ENCODE measurements around the gene NRXN3. TPM values are rescaled to one million over a fixed set of nuclear protein-coding genes. Genes with fewer than 3 reads are reported as not detected.

NRXN3 gene
- total RNA-seq, 1 donor from 2014 or later, result 35.6 TPM

GRCh38 chr14:78721756-78722480, 551.7 kb downstream of the NRXN3 start:
- DNase-seq, result no peak

- DNase-seq, result no peak
These were observed 554.9 kb downstream of the NRXN3 start for GRCh38 chr14:78725086-78725485.

GRCh38 chr14:78737116-78737515, 566.9 kb downstream of the NRXN3 start:
- no peak for DNase-seq

GRCh38 chr14:78737601-78738000, 567.4 kb downstream of the NRXN3 start:
- no peak for DNase-seq

- DNase-seq, result no peak
These were observed 576.0 kb downstream of the NRXN3 start for GRCh38 chr14:78746086-78746595.

GRCh38 chr14:78747813-78748212, 577.6 kb downstream of the NRXN3 start:
- no peak for DNase-seq

DNA sequence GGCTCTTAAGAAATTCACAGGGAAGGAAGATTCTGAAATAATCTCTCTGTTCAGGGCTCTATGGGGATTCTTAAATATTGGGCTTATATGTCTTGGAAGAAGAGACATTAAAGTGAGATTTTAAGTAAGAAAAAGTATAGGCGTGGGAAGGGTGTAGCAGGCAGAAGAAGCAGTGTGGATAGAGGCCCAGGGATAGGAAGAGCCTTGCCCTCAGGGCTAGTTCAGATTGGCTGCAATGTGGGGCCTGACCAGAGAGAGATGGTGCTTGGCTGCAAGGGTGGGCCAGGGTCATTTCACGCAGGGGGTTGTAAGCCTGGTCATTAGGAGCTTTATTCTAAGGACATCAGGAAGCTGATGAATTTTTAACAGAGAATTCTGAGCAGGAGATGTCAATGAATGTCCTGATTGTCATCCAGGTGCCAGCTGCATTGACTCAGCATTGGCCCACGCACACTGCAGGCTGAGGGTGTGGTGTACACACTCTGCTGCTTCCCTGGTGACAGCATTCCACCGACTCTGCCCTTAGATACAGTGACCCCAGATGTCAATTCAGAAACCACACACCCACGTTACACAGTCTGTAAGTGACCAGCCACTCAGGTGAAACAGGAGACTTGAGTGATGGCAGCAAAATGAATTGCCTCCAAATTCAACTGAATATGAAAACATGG, 582.5 kb downstream of the NRXN3 start:
- no peak for DNase-seq

- DNase-seq, result no peak
These were observed 583.9 kb downstream of the NRXN3 start for GRCh38 chr14:78754059-78754458.

GRCh38 chr14:78758333-78758732, 588.2 kb downstream of the NRXN3 start:
- no peak for DNase-seq

DNA sequence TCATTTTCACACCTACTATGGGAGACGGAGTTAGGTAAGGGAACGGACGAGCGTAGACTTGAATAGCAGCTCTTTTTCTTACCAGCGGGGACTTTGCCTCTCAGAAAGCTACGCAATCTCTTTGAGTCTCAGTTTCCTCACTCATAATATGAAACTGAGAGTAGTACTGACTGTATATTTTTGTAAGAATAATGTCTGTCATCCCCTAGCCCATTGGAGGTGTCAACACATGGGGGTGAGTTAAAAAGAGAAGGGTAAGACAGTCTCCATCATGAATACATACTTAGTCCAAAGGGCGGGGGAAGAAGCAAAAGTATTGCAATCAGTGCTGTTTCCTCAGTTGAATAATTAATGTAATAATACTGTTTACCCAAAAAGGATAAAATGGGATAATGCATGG, 592.2 kb downstream of the NRXN3 start:
- no peak for DNase-seq

DNA sequence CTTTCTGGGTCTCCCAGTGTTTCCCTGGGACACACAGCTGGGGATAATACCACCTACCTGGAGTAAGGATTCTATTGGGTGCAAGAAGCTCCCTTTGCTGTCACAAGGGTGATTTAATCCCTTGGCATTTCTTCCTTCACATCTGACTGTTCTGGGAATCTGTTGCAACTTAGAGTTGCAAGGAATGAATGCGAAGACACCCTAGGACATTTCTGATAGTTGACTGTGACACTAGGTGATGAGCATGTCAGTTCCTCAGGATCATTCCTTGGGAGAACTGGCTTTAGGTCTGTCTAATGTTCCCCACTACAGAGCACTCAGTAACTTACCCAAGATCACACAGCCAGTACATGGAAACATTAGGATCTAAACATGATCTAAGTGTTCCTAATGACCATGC, 593.6 kb downstream of the NRXN3 start:
- DNase-seq, result no peak

- DNase-seq, result no peak
These were observed 594.1 kb downstream of the NRXN3 start for GRCh38 chr14:78764240-78764639.

DNA sequence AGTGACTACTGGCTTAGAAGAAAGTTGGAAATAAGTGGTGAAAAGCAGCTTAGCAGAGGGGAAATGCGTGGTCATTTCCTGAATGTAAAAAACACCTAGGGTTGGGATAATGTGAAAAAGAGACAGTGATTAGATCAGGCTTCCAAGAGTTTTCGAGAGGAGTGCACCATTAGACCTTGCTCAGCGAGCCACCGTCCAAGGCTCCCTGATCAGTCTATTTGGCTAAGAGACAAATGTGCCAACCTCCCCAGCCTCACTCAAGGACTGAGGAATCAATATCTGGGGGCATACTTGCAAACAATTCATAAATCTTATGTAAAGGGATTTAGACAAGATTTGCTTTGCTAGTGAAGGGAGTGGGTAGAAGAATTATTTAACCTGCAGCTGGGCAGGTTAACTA, 594.5 kb downstream of the NRXN3 start:
- DNase-seq, result no peak

- no peak for DNase-seq
These were observed 597.3 kb downstream of the NRXN3 start for GRCh38 chr14:78767436-78767835.

DNA sequence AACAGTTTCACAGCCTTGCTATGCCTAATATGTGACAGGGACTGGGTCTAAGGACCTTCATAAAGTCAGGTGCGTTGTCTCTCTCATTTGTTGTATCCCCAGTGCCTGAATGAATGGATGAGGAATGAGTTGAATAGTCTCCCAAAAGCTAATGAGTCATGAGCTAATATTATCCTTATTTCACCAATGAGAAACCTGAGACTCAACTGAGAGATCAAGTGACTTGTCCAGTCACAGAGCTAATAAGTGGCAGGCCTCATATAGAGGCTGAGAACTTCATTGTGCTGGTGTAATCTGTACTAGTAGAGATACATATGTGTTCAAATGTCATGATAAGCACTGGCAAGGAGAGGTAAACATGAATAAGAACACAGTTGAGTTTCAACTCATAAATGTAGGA, 612.4 kb downstream of the NRXN3 start:
- DNase-seq, result no peak

DNA sequence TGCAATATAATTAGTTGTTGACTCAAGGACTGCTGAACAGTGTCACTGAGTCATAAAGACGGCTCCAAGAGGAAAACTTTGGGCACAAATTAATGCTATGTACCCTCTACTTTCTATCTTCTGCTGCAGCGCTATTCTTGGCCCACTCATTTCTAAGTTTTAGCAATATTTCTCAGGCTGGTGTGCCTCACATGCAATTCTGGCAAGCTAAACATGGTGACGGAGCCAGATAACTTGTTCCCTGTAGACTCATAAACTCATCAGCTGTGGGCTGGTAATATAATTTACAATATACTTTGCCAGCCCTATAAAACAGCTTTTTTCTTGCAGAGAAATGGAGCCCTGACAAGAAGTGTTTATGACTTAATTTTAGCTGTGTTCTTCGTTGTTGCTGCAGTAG, 615.1 kb downstream of the NRXN3 start:
- DNase-seq, result peak; percentile 50

GRCh38 chr14:78788467-78789360, 618.5 kb downstream of the NRXN3 start:
- no peak for DNase-seq

DNA sequence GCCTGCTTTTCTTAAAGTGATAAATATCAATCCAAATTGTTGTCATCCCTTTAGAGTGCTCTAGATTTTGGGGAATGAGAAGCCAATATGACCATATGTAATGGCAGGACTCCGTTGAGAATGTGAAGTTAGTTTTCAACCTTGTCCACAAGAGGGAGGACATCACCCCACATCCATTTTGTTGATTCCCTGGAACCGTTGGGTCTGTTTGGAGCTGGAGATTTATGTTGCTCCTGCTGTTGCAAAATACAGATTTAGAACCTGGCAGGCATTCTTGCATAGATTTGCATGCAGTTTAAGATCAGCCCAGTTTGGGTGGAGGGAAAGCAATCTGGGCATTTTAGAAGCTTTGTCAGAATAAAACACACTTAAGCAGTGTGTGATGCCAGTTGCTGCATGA, 620.1 kb downstream of the NRXN3 start:
- peak; percentile 27 for DNase-seq

DNA sequence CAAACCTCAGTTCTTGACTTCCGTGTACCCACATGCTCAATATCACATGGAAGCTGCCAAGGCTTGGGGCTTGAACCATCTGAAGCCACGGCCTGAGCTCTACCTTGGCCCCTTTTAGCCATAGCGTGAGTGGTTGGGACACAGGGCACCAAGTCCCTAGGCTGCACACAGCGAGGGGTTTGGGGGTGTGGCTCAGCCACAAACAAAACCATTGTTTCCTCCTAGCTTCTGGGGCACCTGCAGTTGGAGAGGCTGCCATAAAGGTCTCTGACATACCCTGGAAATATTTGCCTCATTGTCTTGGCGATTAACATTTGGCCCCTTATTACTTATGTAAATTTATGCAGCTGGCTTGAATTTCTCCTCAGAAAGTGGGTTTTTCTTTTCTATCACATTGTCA, 628.6 kb downstream of the NRXN3 start:
- DNase-seq, result no peak

DNA sequence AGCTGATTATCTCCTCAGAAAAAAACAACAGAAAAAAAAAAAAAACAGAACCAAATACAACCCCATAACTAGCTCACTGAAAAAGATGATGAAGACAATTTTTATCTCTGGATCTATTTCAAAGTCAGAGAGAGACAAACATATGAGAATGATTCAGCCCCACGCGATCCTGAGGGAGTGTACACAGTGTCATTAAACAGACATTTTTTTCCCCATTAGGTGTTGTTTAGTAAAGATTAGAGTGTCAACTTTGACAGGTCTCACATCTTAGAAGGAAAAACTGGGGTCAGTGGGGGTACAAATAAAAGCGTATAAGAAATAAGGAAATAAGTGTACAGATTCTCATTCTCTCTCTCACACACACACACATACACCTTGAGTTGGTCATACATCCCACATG, 635.4 kb downstream of the NRXN3 start:
- DNase-seq, result no peak

DNA sequence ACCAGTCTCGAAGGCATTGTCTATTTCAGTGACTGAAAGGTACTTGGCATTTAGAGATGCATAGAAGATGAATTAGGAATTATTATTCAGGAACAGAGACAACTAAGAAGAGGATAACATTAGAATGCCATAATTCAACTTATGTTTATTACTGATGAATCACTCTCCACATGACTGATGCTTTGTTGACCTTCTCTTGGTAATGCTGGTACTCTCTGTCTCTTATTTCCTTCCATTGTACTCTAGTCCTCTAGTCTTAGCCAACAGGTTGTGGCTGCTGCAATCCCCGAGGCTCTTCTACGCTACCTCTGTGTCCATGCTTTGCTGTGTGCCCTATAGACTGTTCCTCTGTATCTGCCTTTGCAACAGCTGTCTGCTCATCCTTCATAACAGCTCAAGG, 652.9 kb downstream of the NRXN3 start:
- no peak for DNase-seq

DNA sequence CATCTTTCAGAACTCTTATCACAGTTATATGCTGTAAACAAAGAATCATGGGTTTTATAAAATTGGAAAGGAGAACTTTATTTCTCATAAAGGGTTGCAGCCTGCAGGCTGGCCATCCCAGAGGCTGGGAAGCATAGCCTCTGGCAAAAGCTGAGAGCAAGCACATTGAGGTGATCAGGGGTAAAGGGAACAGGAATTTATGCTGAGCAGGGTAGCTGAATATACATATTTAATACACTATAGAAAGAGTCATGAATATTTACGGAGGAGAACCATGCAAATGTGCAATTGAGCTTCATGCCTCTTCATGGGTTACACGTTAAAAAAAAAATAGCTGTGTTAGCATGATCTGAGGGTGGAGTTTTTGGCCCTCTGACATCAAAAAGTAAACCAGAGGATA, 653.3 kb downstream of the NRXN3 start:
- DNase-seq, result no peak

- DNase-seq, result no peak
These were observed 659.1 kb downstream of the NRXN3 start for GRCh38 chr14:78829274-78829673.
